GM12878 (cell line): ENCODE data around the gene COG4.

ENCODE experiments used
- EZH2 ChIP-seq: IDR thresholded peaks from 2 replicates; pipeline ENCODE4 v1.6.1; 2012; ENCODE audit warnings: low read depth, mild to moderate bottlenecking, control low read depth, inconsistent platforms, low read length, borderline replicate concordance; ENCODE audit not compliant: control insufficient read depth
- IRF4 ChIP-seq: IDR thresholded peaks from 2 replicates; pipeline ENCODE4 v1.6.1; 2011; ENCODE audit warnings: low read depth, low read length
- RCOR1 ChIP-seq: conservative IDR thresholded peaks from 2 replicates; pipeline ENCODE4 v1.6.1; 2012; ENCODE audit warnings: low read depth, low read length, improper control_type of control experiment
- TF ChIP-seq, protein P1 (sequence below), 3 experiments: IDR thresholded peaks in 2 of 3; conservative IDR thresholded peaks in 1 of 3; 2 replicates each; pipeline ENCODE4 v1.5.1; 2011; ENCODE audit warnings: low read depth in 3 of 3, low read length in 3 of 3, mild to moderate bottlenecking in 3 of 3, control low read depth in 2 of 3, moderate library complexity in 2 of 3, inconsistent platforms in 1 of 3, mixed read lengths in 1 of 3; ENCODE audit not compliant: control insufficient read depth in 2 of 3, insufficient read depth in 1 of 3; ENCODE audit errors: extremely low read depth in 1 of 3
- TF ChIP-seq, protein P2 (sequence below): IDR thresholded peaks from 2 replicates; pipeline ENCODE4 v1.6.1; 2011; ENCODE audit warnings: borderline replicate concordance, low read depth, mild to moderate bottlenecking, moderate library complexity, mixed read lengths, low read length; ENCODE audit not compliant: insufficient read depth; ENCODE audit errors: extremely low read length

DNA sequence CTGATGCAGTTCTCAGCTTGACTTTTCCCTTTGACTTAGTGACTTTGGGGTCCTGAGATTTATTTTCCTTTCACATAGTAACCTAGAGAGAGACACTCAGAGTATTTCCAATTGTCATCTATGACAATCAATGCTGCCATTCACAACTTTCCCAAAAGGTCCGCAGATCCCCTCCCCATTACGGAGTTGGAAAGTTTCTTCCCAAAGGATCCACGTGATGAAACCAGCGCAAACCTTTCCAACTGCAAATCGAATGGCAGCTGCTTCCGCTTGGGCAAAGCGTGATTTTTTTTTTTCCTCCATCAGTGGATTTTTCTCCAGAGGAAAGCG is 69.5 kb downstream of the COG4 start:
- TF ChIP-seq EZH2 (no peak), RCOR1 (no peak), IRF4 (no peak)
- TF ChIP-seq, protein P1, sequence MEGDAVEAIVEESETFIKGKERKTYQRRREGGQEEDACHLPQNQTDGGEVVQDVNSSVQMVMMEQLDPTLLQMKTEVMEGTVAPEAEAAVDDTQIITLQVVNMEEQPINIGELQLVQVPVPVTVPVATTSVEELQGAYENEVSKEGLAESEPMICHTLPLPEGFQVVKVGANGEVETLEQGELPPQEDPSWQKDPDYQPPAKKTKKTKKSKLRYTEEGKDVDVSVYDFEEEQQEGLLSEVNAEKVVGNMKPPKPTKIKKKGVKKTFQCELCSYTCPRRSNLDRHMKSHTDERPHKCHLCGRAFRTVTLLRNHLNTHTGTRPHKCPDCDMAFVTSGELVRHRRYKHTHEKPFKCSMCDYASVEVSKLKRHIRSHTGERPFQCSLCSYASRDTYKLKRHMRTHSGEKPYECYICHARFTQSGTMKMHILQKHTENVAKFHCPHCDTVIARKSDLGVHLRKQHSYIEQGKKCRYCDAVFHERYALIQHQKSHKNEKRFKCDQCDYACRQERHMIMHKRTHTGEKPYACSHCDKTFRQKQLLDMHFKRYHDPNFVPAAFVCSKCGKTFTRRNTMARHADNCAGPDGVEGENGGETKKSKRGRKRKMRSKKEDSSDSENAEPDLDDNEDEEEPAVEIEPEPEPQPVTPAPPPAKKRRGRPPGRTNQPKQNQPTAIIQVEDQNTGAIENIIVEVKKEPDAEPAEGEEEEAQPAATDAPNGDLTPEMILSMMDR (IDR thresholded peaks at IDR 0.05 in 2 of 3, conservative IDR thresholded peaks at IDR 0.05 in 1 of 3; ENCODE audit: control insufficient read depth in 2 of 3, extremely low read depth in 1 of 3, insufficient read depth in 1 of 3, low read depth in 3 of 3, low read length in 3 of 3), result no peak
- TF ChIP-seq, protein P2, sequence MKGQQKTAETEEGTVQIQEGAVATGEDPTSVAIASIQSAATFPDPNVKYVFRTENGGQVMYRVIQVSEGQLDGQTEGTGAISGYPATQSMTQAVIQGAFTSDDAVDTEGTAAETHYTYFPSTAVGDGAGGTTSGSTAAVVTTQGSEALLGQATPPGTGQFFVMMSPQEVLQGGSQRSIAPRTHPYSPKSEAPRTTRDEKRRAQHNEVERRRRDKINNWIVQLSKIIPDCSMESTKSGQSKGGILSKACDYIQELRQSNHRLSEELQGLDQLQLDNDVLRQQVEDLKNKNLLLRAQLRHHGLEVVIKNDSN, result no peak
